NT2/D1 (cell line): ENCODE results near the gene PHLDB1.

Source experiments
- DNase-seq: peaks from one replicate; pipeline ENCODE4 v3.0.0-alpha.2; 2011; ENCODE audit warnings: low read depth, low spot score
- H3K27me3 ChIP-seq: 2 replicates; pipeline ENCODE4 v1.6.0; 2011; ENCODE audit warnings: mild to moderate bottlenecking; ENCODE audit not compliant: insufficient read length, insufficient read depth
- H3K36me3 ChIP-seq: 2 replicates; pipeline ENCODE4 v1.6.1; 2011; ENCODE audit warnings: mild to moderate bottlenecking, low read length, mixed read lengths; ENCODE audit not compliant: insufficient read depth, insufficient read length
- H3K4me1 ChIP-seq: 2 replicates; pipeline ENCODE4 v1.5.1; 2011; ENCODE audit not compliant: insufficient read depth, insufficient read length
- H3K4me3 ChIP-seq: 2 replicates; pipeline ENCODE4 v1.5.1; 2011; ENCODE audit warnings: low read depth; ENCODE audit not compliant: insufficient read length
- H3K9ac ChIP-seq: 2 replicates; pipeline ENCODE4 v1.6.0; 2011; ENCODE audit warnings: low read depth; ENCODE audit not compliant: insufficient read length
- H3K9me3 ChIP-seq: 2 replicates; pipeline ENCODE4 v1.5.1; 2011; ENCODE audit warnings: mild to moderate bottlenecking, low read length; ENCODE audit not compliant: insufficient read depth
- SUZ12 ChIP-seq: IDR thresholded peaks from 2 replicates; pipeline ENCODE4 v1.6.1; 2011; ENCODE audit not compliant: insufficient read length, insufficient read depth; ENCODE audit errors: extremely low read depth
- YY1 ChIP-seq: IDR thresholded peaks from 2 replicates; pipeline ENCODE4 v1.6.1; 2011; ENCODE audit not compliant: insufficient read length, insufficient read depth
- ZNF274 ChIP-seq: IDR thresholded peaks from 2 replicates; pipeline ENCODE4 v1.6.1; 2011; ENCODE audit warnings: mild to moderate bottlenecking, low read depth, low read length

The PHLDB1 gene

GRCh38 chr11:118614511-118614910 is 7.1 kb downstream of the PHLDB1 start:
- Histone ChIP-seq H3K4me1 (peaks cover 31% of the 10 kb centered on the region), H3K36me3 (peaks cover 12% of the 10 kb centered on the region), H3K27me3 (peaks cover 18% of the 10 kb centered on the region), H3K9ac (no peak overlapping the region), H3K9me3 (no peaks in the 10 kb centered on the region), H3K4me3 (no peak overlapping the region)
- TF ChIP-seq YY1: no peak
- no peak for TF ChIP-seq SUZ12
- no peak for TF ChIP-seq ZNF274
- no peak for DNase-seq

GRCh38 chr11:118615282-118615975 is 8.0 kb downstream of the PHLDB1 start:
- no peak for TF ChIP-seq ZNF274
- no peak for TF ChIP-seq YY1
- no peak for TF ChIP-seq SUZ12
- peaks cover 31% of the 10 kb centered on the region for H3K4me1 ChIP-seq
- H3K4me3 ChIP-seq: no peak overlapping the region
- DNase-seq: peak; percentile 92
- H3K36me3 ChIP-seq: peaks cover 12% of the 10 kb centered on the region
- H3K27me3 ChIP-seq: peaks cover 9% of the 10 kb centered on the region
- H3K9me3 ChIP-seq: no peaks in the 10 kb centered on the region
- peak overlapping the region; percentile 36 for H3K9ac ChIP-seq

- H3K9me3 ChIP-seq: no peaks in the 10 kb centered on the region
- no peak overlapping the region for H3K4me3 ChIP-seq
- H3K4me1 ChIP-seq: peaks cover 34% of the 10 kb centered on the region
- H3K36me3 ChIP-seq: peaks cover 12% of the 10 kb centered on the region
- DNase-seq: no peak
- peaks cover 3% of the 10 kb centered on the region for H3K27me3 ChIP-seq
- TF ChIP-seq YY1 (no peak), ZNF274 (no peak), SUZ12 (no peak)
- peak overlapping the region; percentile 36 for H3K9ac ChIP-seq
These were observed 8.6 kb downstream of the PHLDB1 start for GRCh38 chr11:118615976-118616371.

GRCh38 chr11:118618115-118618990 is 10.9 kb downstream of the PHLDB1 start:
- Histone ChIP-seq H3K9ac (no peak overlapping the region), H3K27me3 (no peaks in the 10 kb centered on the region), H3K4me3 (no peak overlapping the region), H3K36me3 (peaks cover 12% of the 10 kb centered on the region), H3K9me3 (no peaks in the 10 kb centered on the region), H3K4me1 (peaks cover 35% of the 10 kb centered on the region)
- TF ChIP-seq YY1: no peak
- TF ChIP-seq ZNF274: no peak
- no peak for TF ChIP-seq SUZ12
- no peak for DNase-seq

- Histone ChIP-seq H3K27me3 (no peaks in the 10 kb centered on the region), H3K9ac (no peak overlapping the region), H3K36me3 (peaks cover 12% of the 10 kb centered on the region), H3K4me1 (peaks cover 32% of the 10 kb centered on the region), H3K9me3 (no peaks in the 10 kb centered on the region), H3K4me3 (no peak overlapping the region)
- no peak for DNase-seq
- TF ChIP-seq YY1 (no peak), ZNF274 (no peak), SUZ12 (no peak)
These were observed 11.6 kb downstream of the PHLDB1 start for GRCh38 chr11:118618991-118619375.

GRCh38 chr11:118619444-118620197 is 12.2 kb downstream of the PHLDB1 start:
- DNase-seq: no peak
- Histone ChIP-seq H3K4me1 (peaks cover 28% of the 10 kb centered on the region), H3K36me3 (peaks cover 9% of the 10 kb centered on the region), H3K27me3 (no peaks in the 10 kb centered on the region), H3K9me3 (no peaks in the 10 kb centered on the region), H3K4me3 (no peak overlapping the region), H3K9ac (no peak overlapping the region)
- no peak for TF ChIP-seq YY1
- no peak for TF ChIP-seq SUZ12

GRCh38 chr11:118620529-118621070 is 13.2 kb downstream of the PHLDB1 start:
- H3K4me1 ChIP-seq: peaks cover 25% of the 10 kb centered on the region

More at GRCh38 chr11:118620529-118621070, 13.2 kb downstream of the PHLDB1 start:
- Histone ChIP-seq H3K4me3 (peak overlapping the region; percentile 61), H3K9me3 (no peaks in the 10 kb centered on the region), H3K9ac (peak overlapping the region; percentile 34), H3K36me3 (peaks cover 18% of the 10 kb centered on the region), H3K27me3 (no peaks in the 10 kb centered on the region)
- no peak for TF ChIP-seq ZNF274
- TF ChIP-seq YY1: no peak
- no peak for TF ChIP-seq SUZ12
- DNase-seq: no peak
